ENCODE measurements around the gene CRYGN. TPM values are rescaled to one million over a fixed set of nuclear protein-coding genes. Genes with fewer than 3 reads are reported as not detected.

The CRYGN gene
- total RNA-seq, 6 donors from 2014 or later = 0.43 to 0.61 TPM; not detected in 4

DNA sequence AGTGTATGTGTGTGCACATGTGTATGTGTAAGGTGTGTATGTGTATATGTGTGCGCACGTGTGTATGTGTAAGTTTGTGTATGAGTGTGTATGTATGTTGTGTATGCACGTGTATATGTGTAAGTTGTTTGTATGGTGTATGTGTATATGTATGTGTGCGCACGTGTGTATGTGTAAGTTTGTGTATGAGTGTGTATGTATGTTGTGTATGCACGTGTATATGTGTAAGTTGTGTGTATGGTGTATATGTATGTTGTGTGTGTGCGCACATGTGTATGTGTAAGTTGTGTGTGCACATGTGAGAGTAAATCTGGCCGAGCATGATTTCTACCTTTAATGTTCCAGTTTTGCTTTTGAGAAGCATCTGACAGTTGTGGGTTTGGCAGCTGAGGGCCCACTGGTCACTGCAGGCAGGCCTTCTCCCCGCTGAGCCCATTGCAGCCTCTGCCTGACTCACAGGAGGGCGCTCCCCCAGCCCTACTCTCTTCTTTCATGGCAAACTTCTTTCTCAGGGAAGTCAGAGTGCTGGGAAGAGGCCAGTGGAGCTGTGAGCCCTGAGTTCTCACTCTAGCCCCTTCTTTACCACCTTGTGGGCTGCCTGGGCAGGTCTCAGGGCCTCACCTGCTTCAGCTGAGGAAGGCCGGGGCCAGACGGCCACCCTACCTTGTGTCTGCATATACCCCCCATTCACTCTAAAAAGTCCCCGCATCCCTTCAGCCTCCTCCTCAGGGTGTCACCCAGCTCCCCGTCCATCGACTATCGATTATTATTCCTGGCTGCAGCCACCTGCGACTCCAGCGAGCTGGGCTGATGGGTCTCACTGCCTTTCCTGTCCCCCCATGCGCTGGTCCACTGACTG is 41.3 kb downstream of the CRYGN start:
- no peak overlapping the region for H3K4me3 ChIP-seq
- DNase-seq (peak in 1 of 2 donors; percentile 38), ATAC-seq (ENCODE audit: low FRiP score in 2 of 2) (no peak)
- peaks cover 0 to 12% (median 1%) of the 10 kb centered on the region in 4 donors for H3K4me1 ChIP-seq
- TF ChIP-seq, protein P1, sequence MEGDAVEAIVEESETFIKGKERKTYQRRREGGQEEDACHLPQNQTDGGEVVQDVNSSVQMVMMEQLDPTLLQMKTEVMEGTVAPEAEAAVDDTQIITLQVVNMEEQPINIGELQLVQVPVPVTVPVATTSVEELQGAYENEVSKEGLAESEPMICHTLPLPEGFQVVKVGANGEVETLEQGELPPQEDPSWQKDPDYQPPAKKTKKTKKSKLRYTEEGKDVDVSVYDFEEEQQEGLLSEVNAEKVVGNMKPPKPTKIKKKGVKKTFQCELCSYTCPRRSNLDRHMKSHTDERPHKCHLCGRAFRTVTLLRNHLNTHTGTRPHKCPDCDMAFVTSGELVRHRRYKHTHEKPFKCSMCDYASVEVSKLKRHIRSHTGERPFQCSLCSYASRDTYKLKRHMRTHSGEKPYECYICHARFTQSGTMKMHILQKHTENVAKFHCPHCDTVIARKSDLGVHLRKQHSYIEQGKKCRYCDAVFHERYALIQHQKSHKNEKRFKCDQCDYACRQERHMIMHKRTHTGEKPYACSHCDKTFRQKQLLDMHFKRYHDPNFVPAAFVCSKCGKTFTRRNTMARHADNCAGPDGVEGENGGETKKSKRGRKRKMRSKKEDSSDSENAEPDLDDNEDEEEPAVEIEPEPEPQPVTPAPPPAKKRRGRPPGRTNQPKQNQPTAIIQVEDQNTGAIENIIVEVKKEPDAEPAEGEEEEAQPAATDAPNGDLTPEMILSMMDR (IDR thresholded peaks at IDR 0.05) = no peak
- TF ChIP-seq POLR2A (IDR thresholded peaks at IDR 0.05) (no peak), POLR2AphosphoS5 (IDR thresholded peaks at IDR 0.05) (no peak), EP300 (IDR thresholded peaks at IDR 0.05) (no peak)
- 89 to 93% methylated on average over 19 of the region's 19 CpGs for WGBS, 2 donors
- H3K9me3 ChIP-seq = no peaks in the 10 kb centered on the region
- no peak overlapping the region for H3K27ac ChIP-seq
- H3K27me3 ChIP-seq = no peaks in the 10 kb centered on the region
- no peaks in the 10 kb centered on the region for H3K36me3 ChIP-seq

DNA sequence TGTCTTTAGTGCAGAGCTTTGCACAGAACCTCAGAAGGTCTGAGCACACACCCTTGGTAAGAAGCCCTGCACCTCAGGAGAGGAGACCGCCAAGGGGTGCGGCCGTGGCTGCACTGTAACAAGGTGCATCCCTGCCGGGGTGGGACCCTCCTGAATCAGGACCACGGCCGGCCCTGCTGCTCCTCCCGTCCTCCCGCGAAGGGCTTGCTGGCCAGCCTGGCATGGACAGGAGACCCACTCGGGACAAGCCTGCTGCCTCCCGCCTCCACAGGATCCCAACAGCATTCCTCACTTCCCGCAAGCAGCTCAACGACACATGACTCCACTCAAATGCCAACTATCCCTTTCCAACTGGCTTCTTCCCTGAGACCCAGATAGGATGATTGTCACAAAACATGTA is 42.9 kb downstream of the CRYGN start:
- H3K27ac ChIP-seq = no peak overlapping the region
- DNase-seq (peak in 1 of 2 donors; percentile 79), ATAC-seq (ENCODE audit: low FRiP score in 2 of 2) (no peak)

DNA sequence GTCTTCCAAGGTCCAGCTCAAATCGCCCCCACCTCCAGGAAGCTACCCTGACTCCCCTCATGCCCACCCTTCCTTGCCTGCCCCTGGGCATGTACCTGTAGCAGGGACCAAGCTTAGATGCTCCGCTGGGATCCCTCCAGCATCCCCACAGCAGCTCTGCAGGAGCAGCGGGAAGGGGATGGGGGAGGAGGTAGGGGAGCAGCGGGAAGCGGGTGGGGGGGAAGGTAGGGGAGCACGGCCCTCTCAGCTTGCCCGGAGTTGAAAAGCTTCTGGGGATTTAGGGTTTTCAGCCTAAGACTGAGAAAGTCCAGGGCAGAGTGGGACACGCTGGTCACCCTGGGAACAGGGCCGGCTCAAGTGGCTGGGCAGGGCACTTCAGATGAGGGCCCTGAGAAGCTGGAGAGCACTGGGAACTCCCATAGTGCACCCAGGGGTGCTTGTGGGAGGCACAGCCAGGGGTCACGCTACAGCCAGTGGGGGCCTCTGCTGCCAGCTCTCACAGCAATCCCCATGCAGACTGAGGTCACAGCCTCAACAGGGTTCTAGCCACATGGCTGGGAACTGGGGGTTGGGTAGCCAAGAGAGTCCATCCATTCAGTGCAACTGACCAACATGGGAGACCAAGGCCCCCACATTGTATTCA is 43.5 kb downstream of the CRYGN start:
- no peaks in the 10 kb centered on the region for H3K9me3 ChIP-seq
- H3K27me3 ChIP-seq = no peaks in the 10 kb centered on the region
- DNase-seq (peak in 1 of 2 donors; percentile 72), ATAC-seq (ENCODE audit: low FRiP score in 2 of 2) (peak in 1 of 2 donors; percentile 65)
- WGBS, 2 donors = 67 to 86% methylated on average over 4 to 7 of the region's 10 CpGs
- TF ChIP-seq, protein P1 (IDR thresholded peaks at IDR 0.05) = no peak
- H3K27ac ChIP-seq = no peak overlapping the region
- no peaks in the 10 kb centered on the region for H3K36me3 ChIP-seq
- H3K4me3 ChIP-seq = no peak overlapping the region
- peaks cover 0 to 10% (median 0%) of the 10 kb centered on the region in 4 donors for H3K4me1 ChIP-seq

More for the DNA sequence above, 42.9 kb downstream of the CRYGN start:
- 89% methylated on average over 12 to 13 of the region's 13 CpGs for WGBS, 2 donors
- Histone ChIP-seq H3K4me3 (no peak overlapping the region), H3K9me3 (no peaks in the 10 kb centered on the region), H3K4me1 (peaks cover 0 to 10% (median 0%) of the 10 kb centered on the region in 4 donors), H3K27me3 (no peaks in the 10 kb centered on the region), H3K36me3 (no peaks in the 10 kb centered on the region)
- no peak for TF ChIP-seq POLR2A (IDR thresholded peaks at IDR 0.05)
- no peak for TF ChIP-seq EP300 (IDR thresholded peaks at IDR 0.05)
- TF ChIP-seq, protein P1 (IDR thresholded peaks at IDR 0.05) = no peak
- no peak for TF ChIP-seq POLR2AphosphoS5 (IDR thresholded peaks at IDR 0.05)

DNA sequence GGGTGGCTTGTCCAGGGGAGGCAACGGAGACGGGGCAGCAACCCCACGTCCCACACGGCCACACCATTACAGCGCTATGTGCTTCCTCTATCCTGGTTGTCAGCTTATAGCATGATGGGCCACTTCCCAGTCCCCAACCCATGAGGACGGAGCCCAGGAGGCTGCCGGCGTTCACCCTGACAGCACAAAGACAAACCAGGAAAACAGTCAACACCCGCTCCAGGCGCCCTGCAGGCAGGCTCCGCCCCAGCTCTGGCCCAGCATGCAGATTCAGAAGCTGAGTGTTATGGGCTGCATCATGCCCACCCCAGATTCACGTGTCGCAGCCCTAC is 44.9 kb downstream of the CRYGN start:
- H3K9me3 ChIP-seq = no peaks in the 10 kb centered on the region
- no peak for TF ChIP-seq EP300 (IDR thresholded peaks at IDR 0.05)
- peaks cover 0 to 10% (median 0%) of the 10 kb centered on the region in 4 donors for H3K4me1 ChIP-seq
- 69 to 78% methylated on average over 13 of the region's 13 CpGs for WGBS, 2 donors
- H3K27me3 ChIP-seq = no peaks in the 10 kb centered on the region
- H3K36me3 ChIP-seq = no peaks in the 10 kb centered on the region
- no peak overlapping the region for H3K27ac ChIP-seq
- H3K4me3 ChIP-seq = no peak overlapping the region
- DNase-seq (no peak), ATAC-seq (ENCODE audit: low FRiP score in 2 of 2) (no peak)

DNA sequence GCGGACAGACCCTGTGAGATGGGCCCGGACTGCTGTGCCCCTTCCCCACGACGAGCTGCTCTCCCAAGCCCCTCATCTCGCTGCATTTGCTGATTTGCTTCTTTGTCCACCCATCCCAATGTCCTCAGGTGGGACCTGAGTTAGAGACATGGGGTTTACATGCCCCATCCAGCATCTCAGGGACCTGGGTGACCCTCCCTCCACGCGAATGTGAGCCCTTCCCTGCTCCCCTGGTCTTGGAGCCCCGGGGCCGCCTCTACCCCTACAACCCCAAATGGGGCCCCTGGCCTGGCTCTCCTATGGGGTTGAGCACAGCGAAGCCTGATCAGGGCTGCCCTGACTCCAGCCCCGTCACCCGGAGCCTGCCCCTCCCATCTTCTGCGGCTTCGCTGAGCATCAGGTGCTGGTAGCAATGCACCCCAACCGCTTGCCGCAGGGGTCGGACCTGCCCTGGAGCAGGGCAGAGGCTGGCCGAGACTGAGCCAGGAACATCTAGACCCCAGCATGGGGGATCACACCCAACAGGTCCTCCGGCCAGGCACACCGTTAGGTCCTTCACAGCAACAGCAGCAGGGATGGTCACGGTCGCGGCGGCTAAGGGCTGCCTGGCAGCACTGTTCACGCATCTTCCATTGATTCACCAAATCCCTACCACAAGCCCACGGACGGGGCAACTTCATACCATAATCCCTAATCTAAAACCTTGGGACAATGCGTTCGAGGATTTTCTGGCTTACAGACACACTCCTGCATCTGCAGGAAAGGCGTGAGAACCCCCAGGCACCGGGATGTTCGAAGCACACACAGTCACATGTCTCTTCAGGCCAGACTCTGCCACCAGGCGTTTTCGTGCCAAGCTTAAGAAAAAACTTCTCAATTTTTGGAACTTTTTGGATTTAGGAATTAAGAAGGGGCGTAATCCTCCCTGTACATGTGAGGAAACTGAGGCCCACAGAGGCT is 45.6 kb downstream of the CRYGN start:
- no peak overlapping the region for H3K4me3 ChIP-seq
- DNase-seq = peak in 1 of 2 donors; percentile 78
- TF ChIP-seq POLR2AphosphoS5 (IDR thresholded peaks at IDR 0.05) (no peak), EP300 (IDR thresholded peaks at IDR 0.05) (no peak), POLR2A (IDR thresholded peaks at IDR 0.05) (no peak)
- TF ChIP-seq, protein P1 (IDR thresholded peaks at IDR 0.05) = no peak
- peaks cover 0 to 10% (median 0%) of the 10 kb centered on the region in 4 donors for H3K4me1 ChIP-seq
- no peaks in the 10 kb centered on the region for H3K9me3 ChIP-seq
- no peak for ATAC-seq (ENCODE audit: low FRiP score in 2 of 2)
- no peak overlapping the region for H3K27ac ChIP-seq
- no peaks in the 10 kb centered on the region for H3K27me3 ChIP-seq
- no peaks in the 10 kb centered on the region for H3K36me3 ChIP-seq
- 92 to 93% methylated on average over 32 to 35 of the region's 35 CpGs for whole genome bisulfite sequencing, 2 donors
